Cerebellar nuclear complex (tissue), 1 donor: Measurements from ENCODE around the gene TMCO4.

ENCODE experiments used
- DNase-seq, 2 experiments: peaks; one replicate each; lab custom pipeline; 2025; lab: John Stamatoyannopoulos, UW

TMCO4 gene

GRCh38 chr1:19684677-19685076 lies 115.0 kb downstream of the TMCO4 start:
- no peak for DNase-seq

- DNase-seq = no peak
These were observed 116.4 kb downstream of the TMCO4 start for GRCh38 chr1:19683351-19683750.

- DNase-seq = no peak
These were observed 116.8 kb downstream of the TMCO4 start for GRCh38 chr1:19682901-19683300.

DNA sequence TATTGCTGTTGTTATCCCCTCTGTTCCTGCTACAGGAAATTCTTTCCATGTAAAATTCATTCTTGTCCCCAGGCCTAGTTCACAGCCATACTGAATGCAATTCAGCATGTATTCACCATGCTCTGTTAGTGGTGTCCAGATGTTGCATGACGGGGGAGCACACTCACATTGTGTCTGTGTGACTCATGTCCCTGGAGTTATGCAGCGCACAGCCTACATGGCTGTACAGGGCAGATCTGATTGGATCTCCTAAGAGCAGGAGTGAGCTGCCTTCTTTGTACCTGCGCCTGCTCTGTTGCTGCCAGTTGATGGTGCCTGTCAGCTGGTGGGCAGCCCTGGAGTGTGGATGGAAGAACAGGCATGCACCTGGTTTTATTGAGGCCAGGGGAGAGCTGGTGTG lies 117.5 kb downstream of the TMCO4 start:
- DNase-seq = no peak

- no peak for DNase-seq
These were observed 119.1 kb downstream of the TMCO4 start for GRCh38 chr1:19680644-19681043.

DNA sequence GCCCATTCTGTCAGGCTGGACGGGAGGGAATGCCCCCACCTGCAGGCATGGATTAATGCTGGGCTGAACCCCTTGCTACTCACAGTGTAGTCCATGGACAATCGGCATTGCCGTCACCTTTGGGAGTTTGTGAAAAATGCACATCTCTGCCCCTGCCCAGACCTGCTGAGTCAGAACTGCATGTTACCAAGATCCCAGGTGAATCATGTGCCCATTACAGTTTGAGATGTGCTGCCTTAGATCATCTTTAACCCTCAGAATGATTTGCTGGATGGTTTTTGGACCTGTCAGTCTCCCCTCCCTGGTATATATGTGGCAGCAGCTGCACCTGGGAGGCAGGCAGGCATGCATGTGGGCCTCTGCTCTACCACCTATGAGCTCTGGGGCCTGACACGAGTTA lies 120.0 kb downstream of the TMCO4 start:
- no peak for DNase-seq

- no peak for DNase-seq
These were observed 120.7 kb downstream of the TMCO4 start for GRCh38 chr1:19678931-19679453.

DNA sequence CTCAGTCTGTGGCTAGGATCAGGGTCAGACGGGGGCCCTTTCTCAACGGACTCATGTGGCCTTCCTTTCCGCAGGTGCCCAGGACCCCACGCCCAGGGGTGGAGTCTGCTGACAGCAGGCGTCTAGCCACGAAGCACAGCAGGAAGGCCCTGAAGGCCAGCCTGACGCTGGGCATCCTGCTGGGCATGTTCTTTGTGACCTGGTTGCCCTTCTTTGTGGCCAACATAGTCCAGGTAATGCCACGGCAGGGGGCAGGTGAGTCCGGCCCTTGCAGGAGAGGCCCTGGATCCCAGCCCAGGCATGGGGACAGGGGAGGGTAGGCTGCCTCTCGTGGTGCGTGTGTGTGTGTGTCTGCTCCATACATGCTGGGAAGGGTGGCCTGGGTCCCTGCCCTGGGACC lies 121.2 kb downstream of the TMCO4 start:
- DNase-seq = no peak

DNA sequence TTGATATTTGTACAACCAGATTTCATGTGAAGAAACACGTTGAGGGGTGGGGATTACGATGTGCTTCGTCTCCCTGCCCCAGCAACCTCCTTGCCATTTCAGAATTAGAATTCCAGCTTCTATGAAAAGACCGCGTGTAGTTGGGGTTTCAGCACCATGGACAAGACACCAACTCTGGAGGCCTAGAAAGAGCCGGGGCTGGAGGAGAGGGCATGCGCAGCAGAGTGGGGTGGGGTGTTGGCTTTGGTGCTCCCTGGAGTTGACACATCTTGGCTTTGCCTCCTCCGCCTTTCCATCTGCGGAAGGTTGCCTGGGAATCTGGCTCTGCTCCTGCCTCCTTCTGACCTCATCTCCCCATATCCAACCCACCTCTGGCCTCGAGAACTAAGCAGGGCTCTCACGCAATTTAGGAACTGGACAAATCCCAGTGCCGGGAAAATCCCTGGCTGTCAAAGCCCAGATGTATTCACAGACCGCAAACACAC lies 123.2 kb downstream of the TMCO4 start:
- no peak for DNase-seq

GRCh38 chr1:19675797-19676196 lies 123.9 kb downstream of the TMCO4 start:
- no peak for DNase-seq

GRCh38 chr1:19672237-19672636 lies 127.5 kb downstream of the TMCO4 start:
- DNase-seq = no peak

DNA sequence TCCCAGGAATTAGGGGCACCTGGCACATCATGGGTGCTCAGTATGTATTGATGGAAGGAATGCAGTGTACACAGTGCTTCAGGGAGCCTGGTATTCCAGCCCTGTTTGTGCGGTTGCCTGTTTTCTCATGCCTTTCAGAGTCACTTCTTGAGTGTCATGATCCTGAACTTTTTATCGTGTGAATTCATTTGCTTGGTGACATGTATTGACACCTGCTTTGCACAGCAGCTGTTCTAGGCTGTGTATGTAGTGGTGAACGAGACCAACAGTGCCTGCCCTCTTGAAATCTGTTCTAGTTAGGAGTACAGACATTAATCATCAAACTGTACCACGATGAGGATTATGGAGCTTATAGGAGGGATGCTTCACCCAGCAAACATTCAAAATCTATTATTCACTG lies 128.9 kb downstream of the TMCO4 start:
- no peak for DNase-seq

DNA sequence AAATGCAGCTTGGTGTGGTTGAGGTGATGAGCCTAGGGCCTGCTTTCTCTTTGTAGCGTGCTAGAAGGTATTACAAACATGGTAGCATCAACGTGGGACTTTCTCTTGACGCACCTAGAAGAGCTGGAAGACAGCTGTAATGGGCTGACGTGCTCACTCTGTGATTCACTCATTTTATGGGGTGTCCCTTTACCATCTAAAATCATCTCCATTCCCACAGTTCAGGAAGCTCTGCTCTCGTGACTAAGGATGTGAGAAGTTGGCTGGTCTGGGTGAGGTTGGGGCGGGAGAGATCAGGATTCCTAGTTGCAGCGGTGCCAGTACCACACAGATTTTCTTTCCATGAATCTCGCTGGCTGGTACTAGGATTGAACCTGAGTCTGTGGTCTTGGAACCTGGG lies 130.8 kb downstream of the TMCO4 start:
- no peak for DNase-seq

DNA sequence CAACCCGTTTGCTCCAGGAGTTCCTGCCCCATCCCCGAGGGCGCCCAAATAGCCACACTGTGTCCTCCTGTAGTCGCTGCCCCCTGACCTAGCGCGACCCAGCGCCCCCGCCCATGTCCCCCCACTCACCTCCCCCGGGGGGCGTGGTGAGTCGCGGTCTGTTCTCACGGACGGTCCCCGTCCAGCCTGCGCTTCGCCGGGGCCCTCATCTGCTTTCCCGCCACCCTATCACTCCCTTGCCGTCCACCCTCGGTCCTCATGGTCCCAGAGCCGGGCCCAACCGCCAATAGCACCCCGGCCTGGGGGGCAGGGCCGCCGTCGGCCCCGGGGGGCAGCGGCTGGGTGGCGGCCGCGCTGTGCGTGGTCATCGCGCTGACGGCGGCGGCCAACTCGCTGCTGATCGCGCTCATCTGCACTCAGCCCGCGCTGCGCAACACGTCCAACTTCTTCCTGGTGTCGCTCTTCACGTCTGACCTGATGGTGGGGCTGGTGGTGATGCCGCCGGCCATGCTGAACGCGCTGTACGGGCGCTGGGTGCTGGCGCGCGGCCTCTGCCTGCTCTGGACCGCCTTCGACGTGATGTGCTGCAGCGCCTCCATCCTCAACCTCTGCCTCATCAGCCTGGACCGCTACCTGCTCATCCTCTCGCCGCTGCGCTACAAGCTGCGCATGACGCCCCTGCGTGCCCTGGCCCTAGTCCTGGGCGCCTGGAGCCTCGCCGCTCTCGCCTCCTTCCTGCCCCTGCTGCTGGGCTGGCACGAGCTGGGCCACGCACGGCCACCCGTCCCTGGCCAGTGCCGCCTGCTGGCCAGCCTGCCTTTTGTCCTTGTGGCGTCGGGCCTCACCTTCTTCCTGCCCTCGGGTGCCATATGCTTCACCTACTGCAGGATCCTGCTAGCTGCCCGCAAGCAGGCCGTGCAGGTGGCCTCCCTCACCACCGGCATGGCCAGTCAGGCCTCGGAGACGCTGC lies 133.9 kb downstream of the TMCO4 start:
- DNase-seq = no peak

DNA sequence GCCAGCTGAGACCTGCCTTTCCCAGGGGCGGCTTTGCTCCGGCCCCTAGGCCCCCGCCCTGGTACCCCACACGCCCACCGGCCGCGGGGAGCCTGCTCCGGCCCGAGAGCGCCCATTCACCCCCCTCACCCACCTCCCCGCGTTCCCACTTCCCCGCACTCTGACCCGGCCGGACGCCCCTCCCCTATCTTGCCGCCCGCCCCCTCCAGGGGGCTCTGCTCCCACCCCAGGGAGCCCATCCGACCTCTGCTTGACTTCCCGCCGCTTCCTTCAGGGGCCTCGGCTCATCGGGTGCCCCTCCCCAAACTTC lies 134.6 kb downstream of the TMCO4 start:
- no peak for DNase-seq

DNA sequence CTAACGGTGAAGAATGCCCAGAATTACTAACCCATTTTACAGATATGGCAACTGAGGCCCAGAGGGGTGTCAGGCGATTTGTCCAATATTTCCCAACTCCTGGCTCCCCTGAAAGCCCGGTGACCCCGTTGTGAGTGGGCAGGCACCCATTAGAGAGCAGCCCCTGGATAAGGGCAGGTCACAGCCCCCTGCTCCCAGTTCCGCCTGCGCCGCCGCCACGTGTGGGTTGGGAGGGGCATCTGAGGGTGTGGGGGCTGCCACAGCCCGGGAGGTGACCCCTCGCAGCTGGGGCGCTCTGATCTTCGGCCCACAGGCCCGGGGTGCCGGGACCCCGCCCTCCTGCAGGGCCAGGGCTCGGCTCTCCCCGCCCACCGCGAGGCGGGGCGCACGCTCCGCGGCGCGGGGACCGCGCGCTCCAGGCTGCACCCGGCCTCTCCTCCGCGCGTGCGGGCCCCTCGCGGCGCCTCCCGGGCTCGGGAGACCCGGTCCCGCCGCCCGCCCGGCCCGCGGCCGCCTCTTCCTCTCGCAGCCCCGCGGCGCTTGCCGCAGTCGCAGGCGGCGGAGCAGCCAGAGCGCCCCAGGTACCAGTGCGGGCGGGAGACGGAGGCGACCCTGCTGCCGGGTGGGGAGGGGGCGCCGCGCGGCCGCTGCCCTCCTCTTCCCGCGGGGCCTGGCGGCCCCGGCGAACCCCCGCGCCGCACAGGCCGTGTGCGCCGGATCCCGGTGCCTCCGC lies 135.1 kb downstream of the TMCO4 start, which contains the start of gene HTR6:
TSS of gene HTR6 (plus strand) at position 423 of the 733 bp plus-strand sequence. CDS start 879 bp downstream, outside the sequence.
- no peak for DNase-seq

GRCh38 chr1:19662313-19662712 lies 137.4 kb downstream of the TMCO4 start:
- no peak for DNase-seq

DNA sequence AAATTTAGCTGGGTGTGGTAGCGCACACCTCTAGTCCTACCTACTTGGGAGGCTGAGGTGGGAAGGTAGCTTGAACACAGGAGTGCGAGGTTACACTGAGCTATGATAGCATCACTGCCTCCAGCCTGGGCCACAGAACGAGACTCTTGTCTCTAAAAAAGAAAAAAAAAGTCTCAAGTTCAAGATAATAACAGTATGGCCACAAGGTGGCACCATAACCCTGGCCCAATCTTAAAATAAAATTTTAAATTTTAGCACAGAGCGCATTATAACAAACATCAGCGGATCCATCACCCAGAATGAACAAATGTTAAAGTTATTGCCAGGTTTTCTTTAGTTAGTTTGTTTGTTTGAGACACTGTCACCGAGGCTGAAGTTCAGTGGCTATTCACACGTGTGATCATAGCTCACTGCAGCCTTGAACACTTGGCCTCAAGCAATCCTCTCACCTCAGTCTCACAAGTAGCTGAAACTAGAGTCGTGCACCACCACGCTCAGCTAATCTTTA lies 137.9 kb downstream of the TMCO4 start:
- DNase-seq = no peak

GRCh38 chr1:19658186-19658585 lies 141.5 kb downstream of the TMCO4 start:
- DNase-seq = no peak

DNA sequence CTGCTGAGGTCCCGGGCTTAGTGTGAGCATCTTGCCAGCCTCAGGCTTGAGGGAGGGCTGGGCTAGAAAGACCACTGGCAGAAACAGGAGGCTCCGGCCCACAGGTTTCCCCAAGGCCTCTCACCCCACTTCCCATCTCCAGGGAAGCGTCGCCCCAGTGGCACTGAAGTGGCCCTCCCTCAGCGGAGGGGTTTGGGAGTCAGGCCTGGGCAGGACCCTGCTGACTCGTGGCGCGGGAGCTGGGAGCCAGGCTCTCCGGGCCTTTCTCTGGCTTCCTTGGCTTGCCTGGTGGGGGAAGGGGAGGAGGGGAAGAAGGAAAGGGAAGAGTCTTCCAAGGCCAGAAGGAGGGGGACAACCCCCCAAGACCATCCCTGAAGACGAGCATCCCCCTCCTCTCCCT lies 142.2 kb downstream of the TMCO4 start:
- no peak for DNase-seq

DNA sequence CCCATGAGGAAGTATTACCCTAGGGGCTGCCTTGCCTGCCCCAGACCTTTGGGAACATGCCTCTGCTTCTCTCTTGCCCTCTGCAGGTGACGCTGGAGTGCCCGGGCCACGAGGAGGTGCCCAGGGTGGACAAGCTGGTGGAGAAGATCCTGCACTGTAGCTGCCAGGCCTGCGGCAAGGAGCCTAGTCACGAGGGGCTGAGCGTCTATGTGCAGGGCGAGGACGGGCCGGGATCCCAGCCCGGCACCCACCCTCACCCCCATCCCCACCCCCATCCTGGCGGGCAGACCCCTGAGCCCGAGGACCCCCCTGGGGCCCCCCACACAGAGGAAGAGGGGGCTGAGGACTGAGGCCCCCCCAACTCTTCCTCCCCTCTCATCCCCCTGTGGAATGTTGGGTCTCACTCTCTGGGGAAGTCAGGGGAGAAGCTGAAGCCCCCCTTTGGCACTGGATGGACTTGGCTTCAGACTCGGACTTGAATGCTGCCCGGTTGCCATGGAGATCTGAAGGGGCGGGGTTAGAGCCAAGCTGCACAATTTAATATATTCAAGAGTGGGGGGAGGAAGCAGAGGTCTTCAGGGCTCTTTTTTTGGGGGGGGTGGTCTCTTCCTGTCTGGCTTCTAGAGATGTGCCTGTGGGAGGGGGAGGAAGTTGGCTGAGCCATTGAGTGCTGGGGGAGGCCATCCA lies 142.8 kb downstream of the TMCO4 start:
- DNase-seq = no peak
